ENCODE results near the gene SEC14L5.
A peak's percentile ranks its signal among the peaks of the same experiment; 100 is the strongest.
"Not testable (repeated sequence)": the region's sequence is repeated elsewhere in the genome, so short reads cannot be mapped to it uniquely, and the experiment has no call there.

Gene SEC14L5

GRCh38 chr16:5040451-5040850 lies 82.3 kb downstream of the SEC14L5 start:
- DNase-seq (ENCODE audit: low read depth), result no peak

- DNase-seq (ENCODE audit: low read depth), result peak; percentile 22
These were observed 83.5 kb downstream of the SEC14L5 start for GRCh38 chr16:5041600-5042133.

GRCh38 chr16:5042574-5043171 lies 84.5 kb downstream of the SEC14L5 start:
- peak; percentile 30 for DNase-seq (ENCODE audit: low read depth)

GRCh38 chr16:5044011-5044540 lies 85.9 kb downstream of the SEC14L5 start:
- no peak for DNase-seq (ENCODE audit: low read depth)

GRCh38 chr16:5044581-5044980 lies 86.5 kb downstream of the SEC14L5 start:
- DNase-seq (ENCODE audit: low read depth), result not testable (repeated sequence)

- DNase-seq (ENCODE audit: low read depth), result no peak
These were observed 87.5 kb downstream of the SEC14L5 start for GRCh38 chr16:5045499-5046115.

- no peak for DNase-seq (ENCODE audit: low read depth)
These were observed 88.8 kb downstream of the SEC14L5 start for GRCh38 chr16:5046914-5047313.

GRCh38 chr16:5054876-5055865 lies 97.0 kb downstream of the SEC14L5 start:
- DNase-seq (ENCODE audit: low read depth), result no peak

- no peak for DNase-seq (ENCODE audit: low read depth)
These were observed 98.2 kb downstream of the SEC14L5 start for GRCh38 chr16:5056352-5056751.

- no peak for DNase-seq (ENCODE audit: low read depth)
These were observed 100.3 kb downstream of the SEC14L5 start for GRCh38 chr16:5058476-5058875.

- DNase-seq (ENCODE audit: low read depth), result no peak
These were observed 101.4 kb downstream of the SEC14L5 start for GRCh38 chr16:5059386-5060072.

- DNase-seq (ENCODE audit: low read depth), result no peak
These were observed 102.0 kb downstream of the SEC14L5 start for GRCh38 chr16:5060073-5060641.

- DNase-seq (ENCODE audit: low read depth), result no peak
These were observed 103.9 kb downstream of the SEC14L5 start for GRCh38 chr16:5062051-5062450.

GRCh38 chr16:5062790-5063765 lies 104.9 kb downstream of the SEC14L5 start:
- DNase-seq (ENCODE audit: low read depth), result no peak

GRCh38 chr16:5064915-5065314 lies 106.8 kb downstream of the SEC14L5 start:
- no peak for DNase-seq (ENCODE audit: low read depth)

- no peak for DNase-seq (ENCODE audit: low read depth)
These were observed 107.2 kb downstream of the SEC14L5 start for GRCh38 chr16:5065326-5065725.

- DNase-seq (ENCODE audit: low read depth), result no peak
These were observed 107.7 kb downstream of the SEC14L5 start, which contains the start of gene C16orf89 for GRCh38 chr16:5065813-5066212. Gene C16orf89, minus strand, starts transcription at chr16:5065956. Its CDS starts 48 bp downstream, at chr16:5065908.

GRCh38 chr16:5066511-5066910 lies 108.4 kb downstream of the SEC14L5 start:
- DNase-seq (ENCODE audit: low read depth), result no peak

Measured in GM04503 (cell line).